Stomach (tissue), 9 donors: ENCODE results near the gene TEFM. TPM values are rescaled to one million over a fixed set of nuclear protein-coding genes. Genes with fewer than 3 reads are reported as not detected.

Experiments used
- DNase-seq, 2 donors: peaks; one replicate each; pipeline versions ENCODE4 v3.0.0 to v3.0.0-alpha.2; 2013 to 2019
- H3K27ac ChIP-seq, 5 donors: fragments of 200-600 bp in 4 of 5; sonication (generic) in 4 of 5; one replicate each; pipeline ENCODE4 v1.5.1; 2013 to 2019; ENCODE audit warnings: mild to moderate bottlenecking in 1 of 5, moderate library complexity in 1 of 5
- H3K27me3 ChIP-seq, 3 donors: fragments of 200-600 bp; sonication (generic); one replicate each; pipeline ENCODE4 v1.5.1; 2017 to 2019; ENCODE audit warnings: mixed run types in 1 of 3
- H3K36me3 ChIP-seq, 4 donors: fragments of 200-600 bp; sonication (generic); 1 replicate in 3 of 4; 2 replicates in 1 of 4; pipeline ENCODE4 v1.5.1; 2016 to 2019
- H3K4me1 ChIP-seq, 4 donors: fragments of 200-600 bp; sonication (generic); one replicate each; pipeline ENCODE4 v1.5.1; 2016 to 2019
- H3K4me3 ChIP-seq, 4 donors: fragments of 200-600 bp; sonication (generic) in 3 of 4; one replicate each; pipeline ENCODE4 v1.5.1; 2016 to 2019; ENCODE audit warnings: mild to moderate bottlenecking in 1 of 4
- H3K9me3 ChIP-seq, 4 donors: fragments of 200-600 bp; sonication (generic); one replicate each; pipeline ENCODE4 v1.5.1; 2016 to 2019
- CTCF ChIP-seq, 7 experiments: fragments of 450-650 bp in 4 of 7; fragments of 200-600 bp in 3 of 7; sonication (generic) in 3 of 7; IDR thresholded peaks; one replicate each; pipeline ENCODE4 v1.5.1; 2016 to 2019; ENCODE audit warnings: antibody characterized with exemption in 7 of 7, control low read depth in 2 of 7, mild to moderate bottlenecking in 1 of 7
- EP300 ChIP-seq: sonication (generic); formaldehyde crosslinking; IDR thresholded peaks from one replicate; pipeline ENCODE4 v1.6.1; 2017; ENCODE audit warnings: antibody characterized with exemption
- POLR2A ChIP-seq, 4 donors: fragments of 450-650 bp; IDR thresholded peaks; one replicate each; pipeline ENCODE4 v1.6.1; 2016; ENCODE audit warnings: antibody characterized with exemption in 4 of 4, control low read depth in 2 of 4, mild to moderate bottlenecking in 1 of 4, moderate library complexity in 1 of 4
- POLR2AphosphoS5 ChIP-seq, 3 donors: sonication (generic); formaldehyde crosslinking; IDR thresholded peaks; one replicate each; pipeline ENCODE4 v1.6.1; 2016; ENCODE audit warnings: antibody characterized with exemption in 3 of 3
- WGBS, 5 donors: extraction: QIAGEN DNeasy Blood & Tissue Kit in 3 of 5; methylation state at CpG; one replicate each; pipeline versions ENCODE4 v1.1.5 to v1.1.7; 2013 to 2018; 5-methylcytosine and 5-hydroxymethylcytosine counted together
- intact Hi-C: fragments of 100-400 bp; cut with DNase I; formaldehyde crosslinking; loops from one replicate; pipeline ENCODE4 v1.15.1; 2023; ENCODE audit warnings: low total_unique reads
- polyA plus RNA-seq, 3 donors: library from polyadenylated mRNA; stranded (reverse); fragments of 200-250 nt; gene quantifications; one replicate each; pipeline ENCODE4 v1.2.3, GENCODE V29; 2013
- total RNA-seq, 5 donors: library from RNA; depleted of rRNA; stranded (reverse); fragments of >200 nt; gene quantifications; one replicate each; pipeline versions ENCODE4 v1.1.0 to v1.2.3, GENCODE V29; 2014 to 2016
- donor health status: healthy with polysubstance abuse.
- donor health status: Bipolar disorder and iron deficiency.
- donor health status: healthy.

Gene TEFM
- total and polyA plus RNA-seq, 8 donors: 5.9 to 40.3 (median 12.4) TPM

GRCh38 chr17:30928584-30928983 is 22.5 kb upstream of the TEFM start:
- H3K4me1 ChIP-seq: no peaks in the 10 kb centered on the region
- TF ChIP-seq CTCF (IDR thresholded peaks at IDR 0.05): no peak
- TF ChIP-seq EP300: no peak
- TF ChIP-seq POLR2A (IDR thresholded peaks at IDR 0.05): no peak
- no peak for TF ChIP-seq POLR2AphosphoS5 (IDR thresholded peaks at IDR 0.05)
- intact Hi-C loops: no loop called here
- H3K27me3 ChIP-seq: peaks cover 0 to 11% (median 0%) of the 10 kb centered on the region in 3 donors
- H3K36me3 ChIP-seq: no peaks in the 10 kb centered on the region
- H3K27ac ChIP-seq: no peak overlapping the region
- H3K4me3 ChIP-seq: no peak overlapping the region
- H3K9me3 ChIP-seq: no peaks in the 10 kb centered on the region
- no peak for DNase-seq
- 76 to 88% (median 81%) methylated on average over 3 of the region's 3 CpGs for WGBS, 5 donors

- Histone ChIP-seq H3K4me3 (no peak overlapping the region), H3K36me3 (no peaks in the 10 kb centered on the region), H3K9me3 (no peaks in the 10 kb centered on the region), H3K27ac (no peak overlapping the region), H3K4me1 (peaks cover under 1 to 3% (median 1%) of the 10 kb centered on the region in 4 donors), H3K27me3 (peaks cover 0 to 19% (median 6%) of the 10 kb centered on the region in 3 donors)
- no peak for DNase-seq
- TF ChIP-seq CTCF (IDR thresholded peaks at IDR 0.05) (no peak), POLR2A (IDR thresholded peaks at IDR 0.05) (no peak), EP300 (no peak), POLR2AphosphoS5 (IDR thresholded peaks at IDR 0.05) (no peak)
- 94 to 96% (median 95%) methylated on average over 5 of the region's 5 CpGs for WGBS, 5 donors
- intact Hi-C loops: no loop called here
These were observed 21.7 kb upstream of the TEFM start for GRCh38 chr17:30927756-30928155.

GRCh38 chr17:30926516-30926915 is 20.5 kb upstream of the TEFM start:
- Histone ChIP-seq H3K4me1 (peaks cover 13 to 16% (median 14%) of the 10 kb centered on the region in 4 donors), H3K27me3 (peaks cover 0 to 32% (median 18%) of the 10 kb centered on the region in 3 donors), H3K9me3 (no peaks in the 10 kb centered on the region), H3K36me3 (no peaks in the 10 kb centered on the region), H3K27ac (no peak overlapping the region), H3K4me3 (no peak overlapping the region)
- intact Hi-C loops: no loop called here
- DNase-seq: no peak
- 74 to 86% (median 82%) methylated on average over 6 of the region's 6 CpGs for WGBS, 5 donors
- no peak for TF ChIP-seq POLR2A (IDR thresholded peaks at IDR 0.05)
- TF ChIP-seq EP300: no peak
- no peak for TF ChIP-seq POLR2AphosphoS5 (IDR thresholded peaks at IDR 0.05)
- TF ChIP-seq CTCF (IDR thresholded peaks at IDR 0.05): no peak

- H3K27ac ChIP-seq: no peak overlapping the region
- H3K4me1 ChIP-seq: peaks cover 13 to 21% (median 16%) of the 10 kb centered on the region in 4 donors
- H3K9me3 ChIP-seq: no peaks in the 10 kb centered on the region
- H3K27me3 ChIP-seq: peaks cover 0 to 34% (median 18%) of the 10 kb centered on the region in 3 donors
- no peak overlapping the region for H3K4me3 ChIP-seq
- WGBS, 5 donors: 37 to 62% (median 55%) methylated on average over 2 of the region's 2 CpGs
- H3K36me3 ChIP-seq: no peaks in the 10 kb centered on the region
- TF ChIP-seq POLR2AphosphoS5 (IDR thresholded peaks at IDR 0.05) (no peak), EP300 (no peak), POLR2A (IDR thresholded peaks at IDR 0.05) (no peak), CTCF (IDR thresholded peaks at IDR 0.05) (no peak)
- no peak for DNase-seq
- intact Hi-C loops: no loop called here
These were observed 18.3 kb upstream of the TEFM start for GRCh38 chr17:30924341-30924740.
